NCI-H82 treated with DMSO at 0.1 percent for 48 hours (cell line): ENCODE measurements around the gene PHGDH.

Source experiments
- DNase-seq: peaks from one replicate; lab custom pipeline; 2025; ENCODE audit not compliant: unreplicated experiment; lab: John Stamatoyannopoulos, UW

PHGDH gene

GRCh38 chr1:119711804-119712341 is at the start of gene PHGDH:
TSS of gene PHGDH (plus strand) at chr1:119711934. CDS start at chr1:119712023, 89 bp downstream.
- peak; percentile 92 for DNase-seq

GRCh38 chr1:119662034-119662437 is 49.7 kb upstream of the PHGDH start:
- no peak for DNase-seq

- DNase-seq, result no peak
Observed at GRCh38 chr1:119664067-119664466, 47.7 kb upstream of the PHGDH start.

GRCh38 chr1:119667173-119667572 is 44.6 kb upstream of the PHGDH start:
- no peak for DNase-seq

GRCh38 chr1:119670898-119671297 is 40.8 kb upstream of the PHGDH start:
- no peak for DNase-seq

- DNase-seq, result no peak
Observed at GRCh38 chr1:119673171-119673940, 38.4 kb upstream of the PHGDH start.

GRCh38 chr1:119674111-119674526 is 37.6 kb upstream of the PHGDH start:
- no peak for DNase-seq

GRCh38 chr1:119674835-119675289 is 36.9 kb upstream of the PHGDH start:
- peak; percentile 78 for DNase-seq

GRCh38 chr1:119675349-119676345 is 36.1 kb upstream of the PHGDH start:
- peak; percentile 93 for DNase-seq

GRCh38 chr1:119676571-119677206 is 35.0 kb upstream of the PHGDH start:
- no peak for DNase-seq

- no peak for DNase-seq
Observed at GRCh38 chr1:119679223-119679622, 32.5 kb upstream of the PHGDH start.

- DNase-seq, result no peak
Observed at GRCh38 chr1:119680193-119680592, 31.5 kb upstream of the PHGDH start.

- DNase-seq, result no peak
Observed at GRCh38 chr1:119680723-119681122, 31.0 kb upstream of the PHGDH start.

GRCh38 chr1:119681560-119681959 is 30.2 kb upstream of the PHGDH start:
- DNase-seq, result no peak

GRCh38 chr1:119682141-119682540 is 29.6 kb upstream of the PHGDH start:
- DNase-seq, result no peak

GRCh38 chr1:119683893-119684292 is 27.8 kb upstream of the PHGDH start:
- no peak for DNase-seq

- no peak for DNase-seq
Observed at GRCh38 chr1:119686661-119687060, 25.1 kb upstream of the PHGDH start.

- no peak for DNase-seq
Observed at GRCh38 chr1:119687434-119688079, 24.2 kb upstream of the PHGDH start.

- no peak for DNase-seq
Observed at GRCh38 chr1:119688810-119689209, 22.9 kb upstream of the PHGDH start.

- no peak for DNase-seq
Observed at GRCh38 chr1:119689511-119689910, 22.2 kb upstream of the PHGDH start.
